RWPE1 (cell line): Measurements from ENCODE around the gene PEX11B.

Experiments used
- CTCF ChIA-PET: fragments of 350-600 bp; sonication (Branson Sonifier 250); formaldehyde crosslinking; extraction: SDS; loops from one replicate; lab custom pipeline; 2021; lab: Yijun Ruan, JAX
- POLR2A ChIA-PET: fragments of 400-600 bp; formaldehyde crosslinking; extraction: SDS; loops from one replicate; lab custom pipeline; 2020; ENCODE audit warnings: antibody characterized with exemption; ENCODE audit not compliant: low non-redundant PET; lab: Yijun Ruan, JAX
- DNase-seq: peaks from one replicate; pipeline ENCODE4 v3.0.0; 2012; ENCODE audit warnings: low spot score
- H3K27ac ChIP-seq: fragments of 450-650 bp; 2 replicates; pipeline ENCODE4 v1.5.1; 2017
- TF ChIP-seq, protein P1 (sequence below): fragments of 450-650 bp; conservative IDR thresholded peaks from 2 replicates; pipeline ENCODE4 v1.5.1; 2017; ENCODE audit warnings: low read depth, mild to moderate bottlenecking

PEX11B gene

DNA sequence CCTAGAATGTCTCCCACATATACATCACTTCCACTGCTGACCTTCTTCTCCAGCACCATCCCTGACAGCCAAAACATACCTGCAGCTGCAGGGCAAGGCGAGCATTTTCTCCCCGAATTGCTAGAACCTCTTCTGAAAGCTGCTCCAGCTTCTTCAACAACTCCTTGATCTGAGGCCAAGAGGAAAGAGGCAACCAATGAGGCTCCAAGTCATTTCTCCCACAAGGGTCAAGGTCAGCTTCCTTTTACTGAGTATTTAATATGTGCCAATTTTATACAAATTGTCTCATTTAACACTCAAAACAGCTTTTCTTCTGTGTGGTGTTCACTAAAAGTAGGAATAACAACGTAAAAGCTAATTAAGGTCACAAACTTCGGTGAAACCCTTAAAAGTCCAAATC, 50.3 kb downstream of the PEX11B start:
- CTCF ChIA-PET: no interaction called here
- TF ChIP-seq, protein P1, sequence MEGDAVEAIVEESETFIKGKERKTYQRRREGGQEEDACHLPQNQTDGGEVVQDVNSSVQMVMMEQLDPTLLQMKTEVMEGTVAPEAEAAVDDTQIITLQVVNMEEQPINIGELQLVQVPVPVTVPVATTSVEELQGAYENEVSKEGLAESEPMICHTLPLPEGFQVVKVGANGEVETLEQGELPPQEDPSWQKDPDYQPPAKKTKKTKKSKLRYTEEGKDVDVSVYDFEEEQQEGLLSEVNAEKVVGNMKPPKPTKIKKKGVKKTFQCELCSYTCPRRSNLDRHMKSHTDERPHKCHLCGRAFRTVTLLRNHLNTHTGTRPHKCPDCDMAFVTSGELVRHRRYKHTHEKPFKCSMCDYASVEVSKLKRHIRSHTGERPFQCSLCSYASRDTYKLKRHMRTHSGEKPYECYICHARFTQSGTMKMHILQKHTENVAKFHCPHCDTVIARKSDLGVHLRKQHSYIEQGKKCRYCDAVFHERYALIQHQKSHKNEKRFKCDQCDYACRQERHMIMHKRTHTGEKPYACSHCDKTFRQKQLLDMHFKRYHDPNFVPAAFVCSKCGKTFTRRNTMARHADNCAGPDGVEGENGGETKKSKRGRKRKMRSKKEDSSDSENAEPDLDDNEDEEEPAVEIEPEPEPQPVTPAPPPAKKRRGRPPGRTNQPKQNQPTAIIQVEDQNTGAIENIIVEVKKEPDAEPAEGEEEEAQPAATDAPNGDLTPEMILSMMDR: no peak
- POLR2A ChIA-PET: no interaction called here
- no peak overlapping the region for H3K27ac ChIP-seq
- no peak for DNase-seq

DNA sequence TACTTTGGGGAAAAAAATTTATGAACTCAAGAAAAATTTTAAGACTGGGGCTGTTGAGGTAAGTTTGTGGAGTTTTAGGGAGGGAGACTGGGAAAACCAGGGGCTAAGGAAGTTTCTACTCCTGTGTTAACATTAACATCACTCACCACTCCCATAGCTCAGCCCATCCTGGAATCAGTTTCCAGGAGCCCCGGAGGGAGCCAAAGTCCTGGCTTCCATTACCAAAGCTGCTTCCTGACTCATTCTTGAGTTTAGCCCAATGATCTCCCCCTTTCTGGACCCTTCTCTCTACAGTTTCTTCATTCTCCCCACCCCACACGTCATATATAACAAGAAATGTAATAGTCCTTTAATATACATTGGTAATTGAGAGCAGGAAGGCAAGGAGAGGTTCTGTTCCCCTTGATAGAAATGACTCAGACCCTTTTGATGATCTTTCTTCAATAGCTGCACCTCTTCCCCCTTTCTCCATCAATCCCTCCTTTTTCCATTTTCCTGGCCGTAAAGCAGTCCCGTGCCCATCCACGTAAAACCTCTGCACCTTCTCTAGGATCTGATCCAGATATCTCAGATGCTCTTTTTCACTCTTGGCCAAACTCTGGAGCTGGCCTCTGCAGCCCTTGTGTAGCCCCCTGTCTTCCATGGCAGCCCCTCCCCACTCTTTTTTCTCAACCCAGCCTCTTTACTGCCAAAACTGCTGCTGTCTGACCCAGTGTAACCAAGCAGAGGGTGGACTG, 55.1 kb downstream of the PEX11B start:
- no peak for DNase-seq
- H3K27ac ChIP-seq: no peak overlapping the region
- ChIA-PET CTCF (no interaction called here), POLR2A (no interaction called here)
- TF ChIP-seq, protein P1: no peak
